H9 (cell line): Measurements from ENCODE around the gene MED13L. TPM values are rescaled to one million over a fixed set of nuclear protein-coding genes. Genes with fewer than 3 reads are reported as not detected.

Source experiments
- DNase-seq: peaks from one replicate; pipeline ENCODE4 v3.0.0-alpha.2; 2017
- H2AFZ ChIP-seq: one replicate; pipeline ENCODE4 v1.6.1; 2013; ENCODE audit warnings: mild to moderate bottlenecking, low read length, control low read depth, moderate library complexity
- H2AK5ac ChIP-seq: 2 replicates; pipeline ENCODE4 v1.6.1; 2013; ENCODE audit warnings: low read length, control low read depth, mixed read lengths; ENCODE audit not compliant: insufficient read length
- H2BK120ac ChIP-seq: one replicate; pipeline ENCODE4 v1.6.1; 2013; ENCODE audit warnings: low read depth, mild to moderate bottlenecking, low read length, control low read depth, inconsistent platforms; ENCODE audit not compliant: poor library complexity, severe bottlenecking
- H2BK12ac ChIP-seq: 2 replicates; pipeline ENCODE4 v1.6.1; 2013; ENCODE audit warnings: low read length, control low read depth, mixed read lengths, low read depth; ENCODE audit not compliant: insufficient read length
- H2BK15ac ChIP-seq: 2 replicates; pipeline ENCODE4 v1.6.1; 2013; ENCODE audit warnings: low read depth, low read length, control low read depth
- H2BK20ac ChIP-seq: one replicate; pipeline ENCODE4 v1.6.1; 2013; ENCODE audit warnings: low read depth, mild to moderate bottlenecking, low read length, control low read depth, inconsistent platforms; ENCODE audit not compliant: poor library complexity, severe bottlenecking
- H2BK5ac ChIP-seq: 2 replicates; pipeline ENCODE4 v1.6.1; 2013; ENCODE audit warnings: low read length, control low read depth, mixed read lengths; ENCODE audit not compliant: insufficient read length
- H3K14ac ChIP-seq: 2 replicates; pipeline ENCODE4 v1.6.1; 2013; ENCODE audit warnings: low read length, control low read depth; ENCODE audit not compliant: insufficient read depth
- H3K18ac ChIP-seq: 2 replicates; pipeline ENCODE4 v1.6.1; 2013; ENCODE audit warnings: low read depth, mild to moderate bottlenecking, mixed read lengths, low read length, control low read depth; ENCODE audit not compliant: insufficient read length
- H3K23ac ChIP-seq: 2 replicates; pipeline ENCODE4 v1.6.1; 2013; ENCODE audit warnings: low read length, control low read depth, mixed read lengths, low read depth; ENCODE audit not compliant: insufficient read length
- H3K23me2 ChIP-seq: 2 replicates; pipeline ENCODE4 v1.6.1; 2013; ENCODE audit warnings: low read depth, mild to moderate bottlenecking, mixed read lengths, low read length, control low read depth; ENCODE audit not compliant: insufficient read length, poor library complexity, severe bottlenecking
- H3K27ac ChIP-seq: 2 replicates; pipeline ENCODE4 v1.5.1; 2013; ENCODE audit warnings: low read length, control low read depth, mixed read lengths, low read depth; ENCODE audit not compliant: insufficient read length
- H3K27me3 ChIP-seq: 2 replicates; pipeline ENCODE4 v1.6.1; 2013; ENCODE audit warnings: low read length, control low read depth, inconsistent platforms; ENCODE audit not compliant: insufficient read depth
- H3K4ac ChIP-seq: 2 replicates; pipeline ENCODE4 v1.6.1; 2013; ENCODE audit warnings: low read depth, mild to moderate bottlenecking, control low read depth, inconsistent platforms, low read length, moderate library complexity
- H3K4me1 ChIP-seq: 2 replicates; pipeline ENCODE4 v1.6.1; 2013; ENCODE audit warnings: low read length, control low read depth, inconsistent platforms; ENCODE audit not compliant: insufficient read depth
- H3K4me2 ChIP-seq: 2 replicates; pipeline ENCODE4 v1.6.1; 2013; ENCODE audit warnings: low read length, control low read depth, mixed read lengths; ENCODE audit not compliant: insufficient read length, insufficient read depth
- H3K56ac ChIP-seq: 2 replicates; pipeline ENCODE4 v1.6.1; 2013; ENCODE audit warnings: low read depth, mild to moderate bottlenecking, mixed read lengths, low read length, control low read depth; ENCODE audit not compliant: insufficient read length
- H3K79me1 ChIP-seq: 2 replicates; pipeline ENCODE4 v1.6.1; 2013; ENCODE audit warnings: low read depth, mild to moderate bottlenecking, moderate library complexity, low read length, control low read depth, inconsistent platforms; ENCODE audit not compliant: insufficient read depth, poor library complexity, severe bottlenecking
- H3K79me2 ChIP-seq: 2 replicates; pipeline ENCODE4 v1.6.1; 2013; ENCODE audit warnings: low read length, control low read depth, inconsistent platforms; ENCODE audit not compliant: insufficient read depth
- H3K9ac ChIP-seq: 2 replicates; pipeline ENCODE4 v1.6.1; 2013; ENCODE audit warnings: low read length, control low read depth, mixed read lengths; ENCODE audit not compliant: insufficient read length; ENCODE audit errors: extremely low read depth
- H3K9me3 ChIP-seq: one replicate; pipeline ENCODE4 v1.6.1; 2013; ENCODE audit warnings: low read depth, low read length, inconsistent platforms; ENCODE audit not compliant: control insufficient read depth
- H3T11ph ChIP-seq: one replicate; pipeline ENCODE4 v1.6.1; 2013; ENCODE audit warnings: mild to moderate bottlenecking, low read length, control low read depth, inconsistent platforms
- H4K20me1 ChIP-seq: one replicate; pipeline ENCODE4 v1.6.1; 2013; ENCODE audit not compliant: control insufficient read depth, insufficient read length, insufficient read depth
- H4K5ac ChIP-seq: 2 replicates; pipeline ENCODE4 v1.6.1; 2013; ENCODE audit warnings: low read depth, mild to moderate bottlenecking, mixed read lengths, low read length, control low read depth; ENCODE audit not compliant: insufficient read length
- H4K8ac ChIP-seq: replicated peaks from 2 replicates; pipeline ENCODE4 v1.6.1; 2013; ENCODE audit warnings: low read length, control low read depth, mixed read lengths, low read depth; ENCODE audit not compliant: insufficient read length
- H4K91ac ChIP-seq: 2 replicates; pipeline ENCODE4 v1.6.1; 2013; ENCODE audit warnings: low read depth, mild to moderate bottlenecking, moderate library complexity, mixed read lengths, low read length, control low read depth; ENCODE audit not compliant: insufficient read length
- H3K27ac Mint-ChIP-seq, 3 experiments: 2 replicates in 2 of 3; 3 replicates in 1 of 3; pipeline ENCODE4 v1.8.0; 2020 to 2021; ENCODE audit warnings: mixed read lengths in 3 of 3, mild to moderate bottlenecking in 1 of 3, moderate library complexity in 1 of 3
- H3K27me3 Mint-ChIP-seq: 2 replicates; pipeline ENCODE4 v1.8.0; 2021; ENCODE audit warnings: low read depth, mild to moderate bottlenecking, moderate library complexity, mixed read lengths
- H3K36me3 Mint-ChIP-seq, 3 experiments: 2 replicates in 2 of 3; 3 replicates in 1 of 3; pipeline ENCODE4 v1.8.0; 2020 to 2021; ENCODE audit warnings: low read depth in 3 of 3, mixed read lengths in 3 of 3; ENCODE audit not compliant: insufficient read depth in 1 of 3
- H3K4me1 Mint-ChIP-seq, 2 experiments: 2 replicates each; pipeline ENCODE4 v1.8.0; 2020; ENCODE audit warnings: mixed read lengths in 2 of 2
- H3K4me3 Mint-ChIP-seq, 2 experiments: 2 replicates in 1 of 2; 3 replicates in 1 of 2; pipeline ENCODE4 v1.8.0; 2020 to 2021; ENCODE audit warnings: mild to moderate bottlenecking in 2 of 2, mixed read lengths in 2 of 2, moderate library complexity in 1 of 2
- H3K9me3 Mint-ChIP-seq, 2 experiments: 2 replicates in 1 of 2; 3 replicates in 1 of 2; pipeline ENCODE4 v1.8.0; 2020; ENCODE audit warnings: mild to moderate bottlenecking in 2 of 2, mixed read lengths in 2 of 2, moderate library complexity in 1 of 2
- WGBS: extraction: QIAGEN DNeasy Blood & Tissue Kit; methylation state at CpG from one replicate; pipeline ENCODE4 v1.1.7; 2013; ENCODE audit warnings: missing lambda C conversion rate, low lambda C conversion rate, mixed read lengths; ENCODE audit not compliant: insufficient read length; ENCODE audit errors: extremely low coverage; 5-methylcytosine and 5-hydroxymethylcytosine counted together
- total RNA-seq: library from RNA; stranded (reverse); gene quantifications from 2 replicates; pipeline ENCODE4 v1.2.1, GENCODE V29; 2021
- TF ChIP-seq, protein P1 (sequence below): fragments of 200-600 bp; sonication (generic); conservative IDR thresholded peaks from 3 replicates; pipeline ENCODE4 v1.8.0; 2021; ENCODE audit warnings: antibody characterized with exemption, mild to moderate bottlenecking

The MED13L gene
- total RNA-seq, 1 experiment from 2014 or later = 52.4 TPM

GRCh38 chr12:116116650-116117424, 160.7 kb downstream of the MED13L start:
- no peaks in the 10 kb centered on the region for H3K27me3 ChIP-seq
- no CpG with 5 or more reads among the region's 5 CpGs for WGBS
- H4K5ac ChIP-seq = no peak overlapping the region
- no peak overlapping the region for H4K8ac ChIP-seq
- H3K23ac ChIP-seq = no peak overlapping the region
- H4K20me1 ChIP-seq = no peaks in the 10 kb centered on the region
- no peak overlapping the region for H3K27ac ChIP-seq
- H4K91ac ChIP-seq = no peak overlapping the region
- no peak overlapping the region for H2AK5ac ChIP-seq
- no peak overlapping the region for H3K56ac ChIP-seq
- Mint-ChIP-seq H3K4me3 (no peak overlapping the region), H3K9me3 (no peaks in the 10 kb centered on the region; a peak in 1 of 5 replicates), H3K27me3 (no peaks in the 10 kb centered on the region), H3K4me1 (peaks cover 60 to 61% of the 10 kb centered on the region in 2 experiments), H3K27ac (no peak overlapping the region), H3K36me3 (no peaks in the 10 kb centered on the region)
- no peak overlapping the region for H2BK12ac ChIP-seq
- H3T11ph ChIP-seq = no peak overlapping the region
- no peak overlapping the region for H2BK20ac ChIP-seq
- no peak overlapping the region for H3K4me2 ChIP-seq
- peaks cover 5% of the 10 kb centered on the region; the same call in 1 of the 2 replicates for H3K79me2 ChIP-seq
- H2AFZ ChIP-seq = no peak overlapping the region
- TF ChIP-seq, protein P1, sequence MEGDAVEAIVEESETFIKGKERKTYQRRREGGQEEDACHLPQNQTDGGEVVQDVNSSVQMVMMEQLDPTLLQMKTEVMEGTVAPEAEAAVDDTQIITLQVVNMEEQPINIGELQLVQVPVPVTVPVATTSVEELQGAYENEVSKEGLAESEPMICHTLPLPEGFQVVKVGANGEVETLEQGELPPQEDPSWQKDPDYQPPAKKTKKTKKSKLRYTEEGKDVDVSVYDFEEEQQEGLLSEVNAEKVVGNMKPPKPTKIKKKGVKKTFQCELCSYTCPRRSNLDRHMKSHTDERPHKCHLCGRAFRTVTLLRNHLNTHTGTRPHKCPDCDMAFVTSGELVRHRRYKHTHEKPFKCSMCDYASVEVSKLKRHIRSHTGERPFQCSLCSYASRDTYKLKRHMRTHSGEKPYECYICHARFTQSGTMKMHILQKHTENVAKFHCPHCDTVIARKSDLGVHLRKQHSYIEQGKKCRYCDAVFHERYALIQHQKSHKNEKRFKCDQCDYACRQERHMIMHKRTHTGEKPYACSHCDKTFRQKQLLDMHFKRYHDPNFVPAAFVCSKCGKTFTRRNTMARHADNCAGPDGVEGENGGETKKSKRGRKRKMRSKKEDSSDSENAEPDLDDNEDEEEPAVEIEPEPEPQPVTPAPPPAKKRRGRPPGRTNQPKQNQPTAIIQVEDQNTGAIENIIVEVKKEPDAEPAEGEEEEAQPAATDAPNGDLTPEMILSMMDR = no peak
- peaks cover 9% of the 10 kb centered on the region for H3K4me1 ChIP-seq
- no peaks in the 10 kb centered on the region for H3K9me3 ChIP-seq
- H3K79me1 ChIP-seq = no peaks in the 10 kb centered on the region
- no peak overlapping the region for H2BK15ac ChIP-seq
- no peak overlapping the region for H3K18ac ChIP-seq
- no peak for DNase-seq
- H3K9ac ChIP-seq = no peak overlapping the region
- peaks cover 2% of the 10 kb centered on the region for H3K23me2 ChIP-seq
- no peak overlapping the region for H3K4ac ChIP-seq
- no peak overlapping the region for H3K14ac ChIP-seq
- H2BK5ac ChIP-seq = no peak overlapping the region
- H2BK120ac ChIP-seq = no peak overlapping the region
